SK-N-SH (cell line): ENCODE measurements around the gene CYTL1.

ENCODE experiments used
- FOXM1 ChIP-seq: IDR thresholded peaks from 2 replicates; pipeline ENCODE4 v1.4.0; 2012; ENCODE audit warnings: low read depth, mild to moderate bottlenecking
- POLR2AphosphoS5 ChIP-seq: IDR thresholded peaks from 2 replicates; pipeline ENCODE4 v1.6.1; 2012; ENCODE audit warnings: low read depth, low read length
- RAD21 ChIP-seq: IDR thresholded peaks from 2 replicates; pipeline ENCODE4 v1.6.1; 2012; ENCODE audit warnings: mild to moderate bottlenecking, low read length
- TCF12 ChIP-seq: IDR thresholded peaks from 2 replicates; pipeline ENCODE4 v1.4.0; 2012
- TF ChIP-seq, protein P1 (sequence below): fragments of 200-600 bp; sonication (generic); IDR thresholded peaks from 2 replicates; pipeline ENCODE4 v1.6.1; 2017; ENCODE audit warnings: antibody characterized with exemption, mild to moderate bottlenecking, moderate library complexity
- TF ChIP-seq, protein P2 (sequence below): IDR thresholded peaks from 2 replicates; pipeline ENCODE4 v1.4.0; 2012; ENCODE audit warnings: low read depth

DNA sequence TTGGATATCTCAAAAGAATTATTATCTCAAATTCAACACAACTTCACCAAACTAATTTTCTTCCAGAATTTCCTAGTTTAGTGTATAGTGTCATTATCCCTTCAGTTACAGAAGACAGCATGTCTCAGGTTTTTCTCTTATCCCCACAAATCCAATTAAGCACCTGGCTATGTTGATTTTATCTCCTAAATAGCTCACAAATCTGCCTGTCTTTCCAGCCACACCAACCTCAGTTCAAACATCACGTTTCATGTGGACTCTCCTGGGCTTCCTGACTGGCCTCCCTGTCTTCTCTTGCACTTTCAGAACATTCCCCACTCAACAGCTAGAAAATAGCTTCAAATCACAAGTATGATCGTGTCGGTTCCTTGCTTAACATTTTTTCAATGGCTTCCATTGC, 46.8 kb upstream of the CYTL1 start:
- TF ChIP-seq TCF12 (no peak), POLR2AphosphoS5 (no peak), RAD21 (no peak), FOXM1 (no peak)
- TF ChIP-seq, protein P1, sequence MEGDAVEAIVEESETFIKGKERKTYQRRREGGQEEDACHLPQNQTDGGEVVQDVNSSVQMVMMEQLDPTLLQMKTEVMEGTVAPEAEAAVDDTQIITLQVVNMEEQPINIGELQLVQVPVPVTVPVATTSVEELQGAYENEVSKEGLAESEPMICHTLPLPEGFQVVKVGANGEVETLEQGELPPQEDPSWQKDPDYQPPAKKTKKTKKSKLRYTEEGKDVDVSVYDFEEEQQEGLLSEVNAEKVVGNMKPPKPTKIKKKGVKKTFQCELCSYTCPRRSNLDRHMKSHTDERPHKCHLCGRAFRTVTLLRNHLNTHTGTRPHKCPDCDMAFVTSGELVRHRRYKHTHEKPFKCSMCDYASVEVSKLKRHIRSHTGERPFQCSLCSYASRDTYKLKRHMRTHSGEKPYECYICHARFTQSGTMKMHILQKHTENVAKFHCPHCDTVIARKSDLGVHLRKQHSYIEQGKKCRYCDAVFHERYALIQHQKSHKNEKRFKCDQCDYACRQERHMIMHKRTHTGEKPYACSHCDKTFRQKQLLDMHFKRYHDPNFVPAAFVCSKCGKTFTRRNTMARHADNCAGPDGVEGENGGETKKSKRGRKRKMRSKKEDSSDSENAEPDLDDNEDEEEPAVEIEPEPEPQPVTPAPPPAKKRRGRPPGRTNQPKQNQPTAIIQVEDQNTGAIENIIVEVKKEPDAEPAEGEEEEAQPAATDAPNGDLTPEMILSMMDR = no peak
- TF ChIP-seq, protein P2, sequence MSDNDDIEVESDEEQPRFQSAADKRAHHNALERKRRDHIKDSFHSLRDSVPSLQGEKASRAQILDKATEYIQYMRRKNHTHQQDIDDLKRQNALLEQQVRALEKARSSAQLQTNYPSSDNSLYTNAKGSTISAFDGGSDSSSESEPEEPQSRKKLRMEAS = no peak
